ENCODE data around the gene S100A4.
"Not testable (repeated sequence)": the region's sequence is repeated elsewhere in the genome, so short reads cannot be mapped to it uniquely, and the experiment has no call there.

The S100A4 gene

DNA sequence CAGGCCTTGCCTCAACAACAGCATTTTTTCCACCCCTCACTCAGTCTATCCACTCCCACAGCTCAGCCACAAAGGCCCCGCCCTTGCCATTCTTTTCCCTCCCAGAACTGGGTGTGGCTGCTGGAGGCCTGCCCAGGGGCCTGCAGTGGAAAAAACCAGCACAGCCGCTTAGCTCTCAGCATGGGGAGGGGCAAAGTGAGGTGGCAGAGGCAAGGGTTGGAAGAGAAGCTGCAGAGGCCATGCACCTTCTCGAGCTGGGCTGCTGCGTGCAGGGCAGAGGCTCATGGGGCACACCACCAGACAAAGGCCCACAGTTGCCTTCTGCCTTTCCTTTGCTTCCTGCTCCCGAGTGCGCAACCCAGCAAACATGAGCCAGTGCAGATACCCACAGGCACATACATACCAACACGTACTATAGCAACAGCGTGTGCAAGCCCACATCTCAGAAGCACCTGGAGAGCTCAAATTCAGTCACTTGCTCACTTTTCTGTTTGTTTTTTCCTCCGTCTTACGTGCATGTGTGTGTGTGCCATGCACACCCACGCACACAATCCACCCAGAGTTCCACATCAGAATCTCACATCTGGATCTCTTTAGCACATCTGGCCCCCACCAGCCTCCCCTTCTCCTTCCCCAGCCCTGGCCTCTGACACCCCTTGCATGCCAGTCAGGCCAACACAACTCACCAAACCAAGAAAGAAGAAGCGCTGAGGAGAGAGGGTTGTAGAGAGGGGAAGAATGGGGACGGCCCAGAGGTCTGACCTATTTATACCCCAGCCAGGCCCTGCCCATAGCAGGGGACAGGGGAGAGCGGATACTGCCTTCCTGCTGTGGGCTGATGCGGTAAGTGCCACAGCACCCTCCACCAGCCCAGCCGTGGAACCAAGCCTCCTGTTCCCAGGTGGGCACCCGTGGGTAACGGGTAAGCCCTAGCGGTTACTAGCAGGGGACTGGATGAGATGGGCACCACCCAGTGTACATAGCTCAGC lies at the start of gene S100A4:
TSS of gene S100A4 (minus strand) at position 740 of the 989 bp plus-strand sequence. CDS start 1,012 bp downstream, outside the sequence.
- DNase-seq = peak; percentile 84

DNA sequence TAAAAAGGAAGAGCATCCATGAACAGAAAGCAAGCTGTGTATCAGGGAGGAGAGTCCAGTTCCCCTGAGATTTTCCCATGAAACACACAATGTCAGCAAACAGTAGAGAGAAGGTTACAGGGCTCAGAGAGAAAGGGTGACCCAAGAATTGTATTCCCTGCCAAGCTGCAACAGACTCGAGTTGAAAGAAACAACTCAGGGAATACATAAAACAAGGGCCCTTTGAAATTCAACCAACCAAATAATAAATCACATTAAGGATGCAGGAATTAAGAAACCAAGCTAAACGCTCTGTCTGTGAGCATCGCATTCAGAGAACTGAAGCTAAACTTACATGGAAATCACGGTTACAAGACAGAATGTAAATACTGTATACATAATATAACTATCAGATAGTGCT lies 47.1 kb upstream of the S100A4 start:
- DNase-seq = no peak

DNA sequence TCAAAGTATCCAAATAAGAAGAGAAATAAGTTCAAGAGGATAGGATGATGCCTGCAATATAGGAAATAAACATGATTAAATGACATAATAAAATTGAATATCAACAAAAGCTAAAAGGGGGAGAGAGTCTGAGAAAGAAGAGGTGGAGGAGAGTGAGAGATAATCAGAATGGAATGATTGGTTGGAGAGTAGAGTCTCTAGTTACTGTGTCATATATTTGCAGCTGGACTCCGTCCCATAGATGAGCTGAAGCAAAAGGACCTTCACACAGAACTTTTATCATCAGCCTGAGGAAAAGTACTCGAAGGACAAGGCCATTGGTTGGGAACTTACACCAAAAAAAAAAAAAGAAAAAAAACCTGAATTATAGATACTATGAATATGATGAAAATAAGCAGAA lies 42.9 kb upstream of the S100A4 start:
- no peak for DNase-seq

DNA sequence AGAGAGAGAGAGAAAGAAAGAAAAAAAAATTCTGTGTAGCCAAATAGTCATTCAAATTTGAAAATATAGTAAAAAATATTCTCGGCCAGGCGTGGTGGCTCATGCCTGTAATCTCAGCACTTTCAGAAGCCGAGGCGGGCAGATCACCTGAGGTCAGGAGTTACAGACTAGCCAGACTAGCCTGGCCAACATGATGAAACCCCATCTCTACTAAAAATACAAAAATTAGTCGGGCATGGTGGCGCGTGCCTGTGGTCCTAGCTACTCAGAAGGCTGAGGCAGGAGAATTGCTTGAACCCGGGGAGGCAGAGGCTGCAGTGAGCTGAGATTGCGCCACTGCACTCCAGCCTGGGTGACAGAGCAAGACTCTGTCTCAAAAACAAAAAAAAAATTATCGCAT lies 42.4 kb upstream of the S100A4 start:
- not testable (repeated sequence) for DNase-seq

DNA sequence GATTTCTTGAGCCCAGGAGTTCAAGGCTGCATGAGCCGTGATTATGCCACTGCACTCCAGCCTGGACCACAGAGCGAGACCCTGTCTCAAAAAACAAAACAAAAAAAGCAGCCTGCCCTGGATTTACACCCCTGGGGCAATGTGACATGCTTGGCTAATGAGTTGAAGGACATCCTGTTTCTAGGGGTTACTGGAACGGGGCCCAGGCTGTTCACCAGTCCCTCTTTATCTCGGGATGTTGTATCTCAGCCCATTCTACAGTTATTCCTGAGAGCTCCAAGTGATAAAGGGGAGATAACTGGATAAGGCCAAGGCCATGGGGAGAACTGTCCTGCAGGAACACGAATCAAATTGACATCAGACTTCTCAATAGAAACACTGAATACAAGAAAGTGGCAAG lies 41.7 kb upstream of the S100A4 start:
- no peak for DNase-seq

DNA sequence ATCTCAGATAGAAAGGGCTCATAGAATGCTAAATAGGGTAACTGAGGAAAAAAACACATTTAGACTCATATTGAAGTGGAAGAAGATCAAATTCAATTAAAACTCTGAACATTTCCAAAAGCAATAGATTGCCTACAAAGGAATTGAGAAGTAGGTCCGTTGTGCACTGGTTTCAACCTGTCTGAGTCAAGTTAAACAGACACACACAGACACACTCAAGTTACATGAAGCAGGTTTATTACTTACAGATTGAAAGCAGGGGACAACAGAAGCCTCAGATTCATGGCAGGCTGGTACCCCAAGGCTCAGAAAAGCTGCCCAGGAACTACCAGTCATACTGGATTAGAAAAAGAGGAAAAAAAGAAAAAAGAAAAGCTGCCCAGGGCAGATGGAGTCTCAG lies 40.7 kb upstream of the S100A4 start:
- no peak for DNase-seq

DNA sequence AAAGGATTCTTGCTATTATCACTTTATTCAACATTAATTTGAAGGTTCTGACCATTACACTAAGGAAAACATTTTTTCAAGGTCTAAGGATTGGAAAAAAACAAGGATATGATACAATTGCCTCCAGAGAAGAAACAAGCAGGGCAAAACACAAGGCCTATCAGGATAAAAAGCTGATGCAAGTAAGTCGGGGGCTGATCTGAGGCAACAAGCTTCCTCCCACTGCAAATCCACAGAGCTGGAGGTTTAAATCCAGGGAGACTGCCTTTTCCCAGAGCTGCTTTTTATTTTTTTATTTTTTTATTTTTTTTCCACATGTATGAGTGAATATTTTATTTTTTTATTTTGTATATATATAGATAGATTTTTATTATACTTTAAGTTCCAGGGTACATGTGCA lies 39.4 kb upstream of the S100A4 start:
- DNase-seq = no peak

DNA sequence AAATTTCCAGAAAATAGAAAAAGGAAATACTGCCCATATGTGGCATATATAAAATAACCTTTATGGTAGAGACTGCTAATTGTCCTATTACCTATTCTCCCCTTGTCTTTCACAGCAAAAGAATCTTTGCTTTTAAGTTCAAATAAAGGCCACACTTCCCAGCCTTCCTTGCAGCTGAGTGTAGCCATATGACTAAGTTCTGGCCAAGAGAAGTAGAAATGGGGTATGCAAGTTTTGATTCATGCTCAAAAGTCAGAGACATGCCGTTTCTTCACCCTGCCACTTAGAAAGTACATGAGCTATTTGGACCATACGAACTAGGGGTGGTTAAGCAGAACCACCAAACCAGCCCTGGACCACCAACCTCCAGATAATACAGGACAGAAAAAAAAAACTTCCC lies 38.4 kb upstream of the S100A4 start:
- DNase-seq = no peak

DNA sequence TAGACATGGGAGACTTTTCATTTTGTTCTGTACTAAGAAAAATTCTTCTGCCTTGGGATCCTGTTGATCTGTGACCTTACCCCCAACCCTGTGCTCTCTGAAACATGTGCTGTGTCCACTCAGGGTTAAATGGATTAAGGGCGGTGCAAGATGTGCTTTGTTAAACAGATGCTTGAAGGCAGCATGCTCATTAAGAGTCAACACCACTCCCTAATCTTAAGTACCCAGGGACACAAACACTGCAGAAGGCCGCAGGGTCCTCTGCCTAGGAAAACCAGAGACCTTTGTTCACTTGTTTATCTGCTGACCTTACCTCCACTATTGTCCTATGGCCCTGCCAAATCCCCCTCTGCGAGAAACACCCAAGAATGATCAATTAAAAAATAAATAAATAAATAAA lies 37.9 kb upstream of the S100A4 start:
- DNase-seq = not testable (repeated sequence)

DNA sequence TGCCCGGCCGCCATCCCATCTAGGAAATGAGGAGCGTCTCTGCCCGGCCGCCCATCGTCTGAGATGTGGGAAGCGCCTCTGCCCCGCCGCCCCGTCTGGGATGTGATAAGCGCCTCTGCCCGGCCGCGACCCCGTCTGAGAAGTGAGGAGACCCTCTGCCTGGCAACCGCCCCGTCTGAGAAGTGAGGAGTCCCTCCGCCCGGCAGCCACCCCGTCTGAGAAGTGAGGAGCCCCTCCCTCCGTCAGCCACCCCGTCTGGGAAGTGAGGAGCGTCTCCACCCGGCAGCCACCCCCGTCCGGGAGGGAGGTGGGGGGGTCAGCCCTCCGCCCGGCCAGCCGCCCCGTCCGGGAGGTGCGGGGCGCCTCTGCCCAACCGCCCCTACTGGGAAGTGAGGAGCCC lies 37.2 kb upstream of the S100A4 start:
- not testable (repeated sequence) for DNase-seq

DNA sequence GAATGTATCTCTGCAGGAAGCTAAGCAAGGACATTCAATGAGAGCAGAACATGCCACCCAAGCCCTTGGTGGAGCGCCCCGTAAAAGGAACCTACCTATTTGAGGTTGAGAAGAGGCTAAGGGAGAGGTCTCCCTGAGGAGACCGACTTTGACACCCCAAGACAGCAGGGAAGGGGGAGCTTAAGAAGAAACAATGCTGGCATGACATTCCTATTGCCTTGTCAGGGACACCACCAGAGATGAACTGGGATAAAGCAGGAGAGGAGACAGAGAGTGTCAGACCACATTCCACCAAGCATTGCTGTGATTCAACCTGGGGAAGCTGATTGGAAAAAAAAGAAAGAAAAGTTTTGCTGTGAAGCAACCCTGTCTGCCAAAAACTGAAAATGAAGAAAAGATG lies 33.3 kb upstream of the S100A4 start:
- DNase-seq = no peak

DNA sequence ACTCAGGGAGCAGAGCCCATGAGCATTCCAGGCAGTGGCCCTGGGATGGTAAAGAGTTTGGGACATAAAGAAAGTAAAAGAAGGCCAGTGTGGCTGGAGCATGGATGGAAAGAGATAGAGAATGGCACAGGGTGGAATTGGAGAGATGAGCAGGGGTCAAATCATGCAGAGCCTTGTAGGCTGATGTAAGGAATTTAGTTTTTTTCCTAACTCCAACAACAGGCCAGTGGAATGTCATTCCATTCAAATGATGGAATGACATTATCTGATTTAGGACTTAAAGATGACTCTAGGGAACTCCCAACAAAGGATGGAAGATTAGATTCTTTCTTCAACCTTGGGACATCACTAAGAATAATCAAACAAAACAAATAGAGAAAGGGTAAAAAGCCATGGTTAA lies 32.9 kb upstream of the S100A4 start:
- no peak for DNase-seq

DNA sequence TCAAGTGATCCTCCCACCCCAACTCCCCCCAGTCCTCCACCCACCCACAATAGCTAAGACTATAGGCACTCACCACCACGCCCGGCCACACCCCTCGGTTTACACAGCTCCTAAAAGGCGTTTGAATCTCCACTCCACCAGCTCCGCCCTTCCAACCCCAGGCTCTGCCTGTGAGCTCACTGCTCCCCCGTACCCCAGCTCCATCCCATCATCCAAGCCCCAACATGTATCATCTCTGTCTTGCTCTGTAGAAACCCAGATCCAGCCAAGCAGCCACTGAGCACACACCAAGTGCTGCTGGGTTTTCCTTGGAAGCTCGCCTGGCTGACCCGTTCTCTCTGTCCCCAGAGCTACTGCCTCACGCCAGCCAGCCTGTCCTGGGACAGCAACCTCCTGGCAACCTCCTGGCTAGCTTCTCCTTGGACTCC lies 32.0 kb upstream of the S100A4 start:
- DNase-seq = no peak

DNA sequence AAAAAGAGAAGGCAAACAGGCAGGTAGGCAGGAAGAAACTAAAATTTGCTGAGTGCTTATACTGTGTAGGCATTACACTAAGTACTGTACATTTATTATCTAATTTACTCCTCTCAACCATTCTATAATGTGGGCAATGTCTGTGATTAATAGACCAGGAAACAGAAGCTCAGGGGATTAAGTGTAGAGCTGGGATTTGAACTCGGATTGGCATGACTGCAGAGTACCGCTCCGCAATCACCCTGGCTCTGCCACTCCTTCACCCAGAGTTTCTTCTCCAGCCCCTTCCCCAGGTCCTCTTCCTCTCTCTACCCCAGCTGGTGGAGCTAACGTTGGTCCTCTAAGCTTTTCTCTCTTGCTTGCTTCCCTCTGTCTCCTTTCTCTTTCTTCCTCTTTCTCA lies 31.5 kb upstream of the S100A4 start:
- no peak for DNase-seq

DNA sequence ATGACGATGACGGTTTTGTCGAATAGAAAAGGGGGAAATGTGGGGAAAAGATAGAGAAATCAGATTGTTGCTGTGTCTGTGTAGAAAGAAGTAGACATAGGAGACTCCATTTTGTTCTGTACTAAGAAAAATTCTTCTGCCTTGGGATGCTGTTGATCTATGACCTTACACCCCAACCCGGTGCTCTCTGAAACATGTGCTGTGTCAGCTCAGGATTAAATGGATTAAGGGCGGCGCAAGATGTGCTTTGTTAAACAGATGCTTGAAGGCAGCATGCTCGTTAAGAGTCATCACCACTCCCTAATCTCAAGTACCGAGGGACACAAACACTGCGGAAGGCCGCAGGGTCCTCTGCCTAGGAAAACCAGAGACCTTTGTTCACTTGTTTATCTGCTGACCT lies 29.9 kb upstream of the S100A4 start:
- not testable (repeated sequence) for DNase-seq

DNA sequence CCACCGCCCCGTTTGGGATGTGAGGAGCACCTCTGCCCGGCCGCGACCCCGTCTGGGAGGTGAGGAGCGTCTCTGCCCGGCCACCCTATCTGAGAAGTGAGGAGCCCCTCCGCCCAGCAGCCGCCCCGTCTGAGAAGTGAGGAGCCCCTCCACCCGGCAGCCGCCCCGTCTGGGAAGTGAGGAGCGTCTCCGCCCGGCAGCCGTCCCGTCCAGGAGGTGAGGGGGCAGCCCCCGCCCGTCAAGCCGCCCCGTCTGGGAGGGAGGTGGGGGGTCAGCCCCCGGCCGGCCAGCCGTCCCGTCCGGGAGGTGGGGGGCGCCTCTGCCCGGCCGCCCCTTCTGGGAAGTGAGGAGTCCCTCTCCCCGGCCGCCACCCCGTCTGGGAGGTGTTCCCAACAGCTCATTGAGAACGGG lies 29.5 kb upstream of the S100A4 start:
- DNase-seq = not testable (repeated sequence)

DNA sequence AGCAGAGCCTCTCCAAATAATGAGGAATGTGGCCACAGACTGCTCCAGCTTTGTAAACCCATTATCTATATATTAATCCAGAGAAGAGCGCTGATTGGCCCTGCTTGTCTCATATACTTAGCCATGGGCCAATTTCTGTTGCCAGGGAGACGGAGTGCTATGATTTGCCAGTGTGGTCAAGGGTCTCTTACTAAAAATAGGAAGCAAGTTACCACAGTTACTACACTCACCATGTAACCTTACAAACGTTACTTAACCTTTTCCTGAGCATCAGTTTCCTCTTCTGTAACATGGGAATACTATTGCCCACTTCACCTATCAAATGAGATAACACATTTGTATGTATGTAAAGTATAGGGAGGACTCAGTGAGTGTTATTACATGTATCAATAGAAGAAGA lies 27.7 kb upstream of the S100A4 start:
- DNase-seq = no peak

DNA sequence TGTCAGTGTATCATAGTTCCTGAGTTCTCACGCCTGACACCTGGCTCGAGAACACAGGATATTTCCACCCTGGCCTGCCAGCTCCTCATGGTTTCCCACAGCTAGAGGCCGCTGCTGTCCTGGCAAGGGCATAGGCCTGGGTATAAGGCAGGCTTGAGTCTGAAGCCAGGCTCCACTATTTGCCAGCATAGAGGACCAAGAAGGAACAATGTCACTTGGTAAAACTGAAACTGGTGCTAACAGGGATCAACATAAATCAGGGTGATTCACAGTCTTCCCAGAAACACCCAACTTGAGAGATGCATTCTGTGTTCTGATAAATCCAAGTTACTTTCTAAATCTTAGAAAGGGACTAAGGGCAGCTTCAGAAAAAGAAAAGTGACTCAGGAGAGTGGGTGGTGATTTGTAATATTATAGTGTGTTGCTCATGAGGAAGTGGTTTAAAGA lies 27.0 kb upstream of the S100A4 start:
- peak; percentile 68 for DNase-seq

DNA sequence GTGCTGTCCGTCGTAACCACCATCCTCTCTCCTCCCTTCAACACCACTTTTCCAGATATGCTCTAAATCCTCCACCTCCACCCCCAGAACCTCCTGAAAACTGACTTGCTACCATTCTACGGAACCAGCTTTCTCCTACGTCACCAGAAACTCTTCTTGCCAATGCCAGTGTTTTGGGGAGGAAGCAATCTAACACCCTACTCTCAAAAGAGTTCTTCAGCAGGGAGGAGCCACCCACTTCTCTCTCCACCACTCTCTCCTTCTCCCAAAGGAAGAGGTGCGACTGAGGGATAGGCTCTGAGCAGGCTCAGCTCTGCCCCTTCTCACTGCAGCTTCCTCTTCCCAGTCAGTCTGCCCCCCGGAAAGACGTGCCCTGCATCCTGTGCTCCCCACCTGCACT lies 26.1 kb upstream of the S100A4 start:
- DNase-seq = no peak

DNA sequence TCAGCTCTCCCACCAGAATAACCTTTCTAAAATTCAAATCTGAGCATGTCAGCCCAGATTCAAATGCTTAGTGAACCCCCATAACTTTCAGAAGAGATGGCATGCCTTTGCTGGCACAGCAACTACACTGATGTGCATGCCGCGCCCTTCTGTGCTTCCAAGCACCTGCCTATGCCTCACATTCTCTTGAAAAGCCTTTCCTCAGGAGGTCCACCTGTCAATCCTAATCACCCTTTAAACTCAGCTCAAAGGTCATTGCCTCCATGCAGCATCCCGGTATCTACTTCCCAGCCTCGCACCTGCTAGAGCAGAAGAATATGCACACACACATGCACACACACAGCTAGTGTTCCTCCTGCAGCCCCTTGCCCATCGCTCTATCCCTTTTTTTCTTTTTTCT lies 25.3 kb upstream of the S100A4 start:
- DNase-seq = no peak

DNA sequence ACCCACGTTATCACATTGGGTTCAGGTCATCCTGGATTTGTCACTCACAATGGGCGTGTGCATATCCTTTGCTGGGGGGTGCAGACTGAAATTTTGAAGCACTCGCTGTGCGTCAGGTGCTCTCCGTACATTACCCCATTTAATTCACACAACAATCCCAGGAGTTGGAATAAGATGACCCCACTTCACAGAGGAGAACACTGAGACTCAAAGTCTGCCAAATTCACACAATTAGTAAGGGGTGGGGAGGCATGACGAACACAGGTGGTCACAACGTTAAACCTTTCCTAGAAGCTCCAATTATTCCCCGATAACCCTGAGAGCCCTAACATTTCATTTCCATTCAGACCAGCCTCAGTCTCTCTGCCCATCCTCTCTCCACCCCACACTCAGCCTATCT lies 23.9 kb upstream of the S100A4 start:
- no peak for DNase-seq

DNA sequence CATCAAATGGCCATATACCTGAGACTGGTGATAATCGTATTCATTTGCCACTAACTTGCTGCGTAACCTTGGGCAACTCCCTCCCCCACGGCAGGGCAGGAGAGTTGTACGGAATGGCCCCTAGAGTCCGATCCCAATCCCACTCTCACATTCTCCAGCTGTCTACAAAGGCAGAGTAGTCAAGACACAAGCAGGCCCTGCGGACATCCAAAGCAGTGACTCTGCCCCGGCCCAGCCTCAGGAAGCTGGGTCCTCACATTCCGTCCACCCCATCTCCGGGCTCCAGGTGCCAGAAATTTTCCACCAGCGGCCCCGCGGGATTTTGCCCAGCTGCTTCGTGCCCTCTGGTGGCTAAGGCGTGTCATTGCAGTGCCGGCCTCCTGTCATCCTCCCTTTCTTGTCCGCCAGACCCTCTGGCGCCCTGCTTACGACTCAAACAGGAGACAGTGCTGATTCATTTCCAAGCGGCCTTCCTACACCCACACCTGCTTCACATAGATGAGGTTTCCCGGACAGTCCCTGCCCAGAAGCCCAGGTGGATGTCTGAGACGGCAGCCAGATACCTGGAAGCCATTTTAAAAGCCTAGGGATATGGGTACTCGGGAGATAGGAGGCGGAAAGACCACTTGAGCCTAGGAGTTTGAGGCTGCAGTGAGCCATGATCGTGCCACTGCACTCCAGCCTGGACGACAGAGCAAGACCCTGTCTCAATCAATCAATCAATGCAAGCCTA lies 22.9 kb upstream of the S100A4 start:
- DNase-seq = peak; percentile 87

DNA sequence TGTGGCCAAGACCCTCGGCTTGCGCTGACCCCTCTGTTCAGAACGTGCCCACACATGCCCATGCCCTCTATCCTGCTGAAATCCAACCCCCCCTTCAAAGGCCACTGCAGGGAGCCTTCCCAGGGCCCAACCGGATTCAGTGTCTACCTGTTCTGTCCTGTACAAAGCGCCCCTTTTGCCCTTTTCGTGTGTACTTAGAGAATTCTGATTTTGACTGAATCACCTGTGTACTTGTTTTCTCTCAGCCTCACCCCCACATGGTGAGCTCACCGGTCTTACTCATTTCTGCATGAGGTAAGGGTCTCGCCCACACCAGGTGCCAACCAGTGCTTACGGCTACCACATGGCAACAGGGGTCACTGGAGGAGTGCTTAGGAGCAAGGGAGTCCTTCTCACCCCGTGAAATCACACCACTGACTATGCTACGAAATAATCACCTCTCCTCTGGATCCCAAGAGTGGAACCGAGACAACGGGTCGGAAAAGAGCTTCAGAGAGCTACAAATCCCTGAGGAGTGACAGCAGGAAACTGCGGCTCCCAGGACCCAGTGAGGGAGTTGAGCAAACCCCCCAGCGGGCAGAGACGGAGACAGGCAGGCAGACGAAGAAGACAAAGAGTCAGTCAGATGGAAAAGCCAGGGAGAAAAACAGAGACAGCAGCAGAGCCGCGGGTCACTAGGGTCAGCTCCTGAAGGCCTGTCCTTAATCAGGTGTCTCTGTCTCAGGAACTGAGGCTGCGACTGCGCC lies 22.2 kb upstream of the S100A4 start:
- no peak for DNase-seq
